Measurements from ENCODE around the gene CNTNAP2.
A peak's percentile ranks its signal among the peaks of the same experiment; 100 is the strongest.
"Not testable (repeated sequence)": the region's sequence is repeated elsewhere in the genome, so short reads cannot be mapped to it uniquely, and the experiment has no call there.

Gene CNTNAP2

DNA sequence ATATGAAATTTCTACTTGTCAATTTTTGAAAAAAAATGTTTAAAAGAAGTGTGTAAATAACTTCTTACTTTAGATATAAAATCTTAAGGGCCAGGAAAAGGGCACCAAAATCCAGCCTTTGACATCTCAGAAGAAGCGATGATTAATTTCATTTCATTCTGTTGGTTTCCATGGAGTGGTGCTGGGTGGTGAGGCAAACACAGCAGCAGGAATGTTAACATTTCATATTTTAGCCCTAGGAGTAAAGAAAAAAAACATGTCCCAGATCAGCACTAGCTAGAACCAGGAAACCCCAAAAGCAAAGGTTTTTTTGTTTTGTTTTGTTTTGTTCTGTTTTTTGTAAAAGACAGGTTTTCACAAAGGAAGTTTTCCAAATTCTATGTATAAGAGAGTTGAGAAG, 2175.2 kb downstream of the CNTNAP2 start:
- DNase-seq, result no peak

DNA sequence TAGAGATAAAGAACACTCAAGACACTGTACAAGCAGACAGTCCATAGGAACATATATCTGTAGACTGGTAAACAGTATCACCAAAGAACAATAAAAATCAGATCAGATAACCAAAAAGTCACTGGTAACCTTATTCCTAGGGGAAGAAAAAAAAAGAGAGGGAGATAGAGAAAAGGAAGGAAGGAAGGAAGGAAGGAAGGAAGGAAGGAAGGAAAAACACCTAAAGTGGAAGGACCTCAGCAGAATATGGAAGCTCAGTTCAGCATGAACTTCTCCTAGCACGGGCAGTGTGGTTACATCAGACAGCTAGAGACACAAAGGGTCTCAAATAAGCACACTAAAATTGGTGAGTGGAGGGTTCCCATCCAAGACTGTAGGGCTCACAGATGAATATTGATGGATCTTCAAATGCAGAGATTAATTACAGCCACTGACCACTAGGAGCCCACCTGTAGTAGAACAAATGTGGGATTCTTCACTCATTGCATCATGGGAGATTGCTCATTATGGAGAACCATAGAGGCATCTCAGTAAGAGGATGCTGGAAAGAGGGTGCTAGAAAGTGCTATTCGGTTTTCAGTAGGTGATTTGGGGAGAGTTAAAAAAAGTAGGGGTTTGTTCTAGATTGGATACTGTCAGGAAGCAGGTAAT, 2180.5 kb downstream of the CNTNAP2 start:
- no peak for DNase-seq

- DNase-seq, result not testable (repeated sequence)
Observed at GRCh38 chr7:148298768-148299167, 2182.2 kb downstream of the CNTNAP2 start.

DNA sequence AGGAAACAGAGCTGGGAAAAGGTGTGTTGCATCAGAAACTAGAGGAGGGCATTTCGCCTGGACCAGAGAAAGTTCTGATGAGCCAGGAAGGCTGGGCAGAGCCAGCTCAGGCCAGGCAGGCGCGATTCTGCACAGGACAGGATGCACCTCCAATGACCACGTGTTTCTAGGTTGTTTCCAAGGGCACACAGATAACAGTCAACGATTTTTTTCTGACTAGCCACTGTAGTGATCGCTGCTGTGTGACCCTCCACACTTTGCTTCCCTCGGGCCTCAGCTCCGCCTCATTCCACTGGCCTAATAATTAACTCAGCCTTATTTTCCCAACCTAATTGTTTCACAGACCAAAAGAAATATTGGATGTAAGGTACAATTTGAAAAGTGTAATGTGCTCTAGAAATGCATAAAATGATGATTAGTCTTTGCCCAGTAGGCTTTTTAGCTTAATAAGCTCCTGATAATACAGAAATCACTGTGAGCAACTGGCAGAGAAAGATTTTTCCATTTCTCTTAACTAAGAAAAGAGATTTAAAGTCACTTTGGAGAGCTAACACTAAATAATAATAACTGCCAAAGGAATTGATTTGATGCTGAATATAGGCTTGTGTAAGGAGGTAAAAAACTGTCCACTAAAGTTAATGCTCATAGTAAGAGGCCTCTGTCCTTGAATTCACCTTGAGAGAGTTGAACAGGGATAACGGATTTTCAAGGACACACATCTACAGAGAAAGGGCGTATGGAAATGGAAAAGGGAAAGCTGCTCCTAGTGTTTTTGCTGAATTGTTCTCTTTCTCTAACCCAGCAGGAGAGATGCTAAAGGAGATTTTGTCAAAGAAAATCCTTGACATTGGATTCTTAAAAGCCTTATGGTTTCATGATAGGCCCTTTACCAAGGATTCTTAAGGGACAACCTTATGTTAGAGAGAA, 2183.0 kb downstream of the CNTNAP2 start:
- no peak for DNase-seq

DNA sequence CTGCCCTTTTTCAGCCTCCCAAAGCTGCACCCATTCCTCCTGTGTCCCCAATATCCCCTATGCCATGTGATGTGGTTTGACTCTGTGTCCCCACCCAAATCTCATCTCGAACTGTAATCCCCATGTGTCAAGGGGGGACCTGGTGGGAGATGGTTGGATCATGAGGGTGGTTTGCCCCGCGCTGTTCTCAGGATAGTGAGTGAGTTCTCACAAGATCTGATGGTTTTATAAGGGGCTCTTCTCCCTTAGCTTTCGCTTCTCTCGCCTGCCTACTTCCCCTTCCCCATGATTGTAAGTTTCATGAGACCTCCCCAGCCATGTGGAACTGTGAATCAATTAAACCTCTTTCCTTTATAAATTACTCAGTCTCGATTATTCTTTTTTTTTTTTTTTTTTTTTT, 2185.8 kb downstream of the CNTNAP2 start:
- not testable (repeated sequence) for DNase-seq

DNA sequence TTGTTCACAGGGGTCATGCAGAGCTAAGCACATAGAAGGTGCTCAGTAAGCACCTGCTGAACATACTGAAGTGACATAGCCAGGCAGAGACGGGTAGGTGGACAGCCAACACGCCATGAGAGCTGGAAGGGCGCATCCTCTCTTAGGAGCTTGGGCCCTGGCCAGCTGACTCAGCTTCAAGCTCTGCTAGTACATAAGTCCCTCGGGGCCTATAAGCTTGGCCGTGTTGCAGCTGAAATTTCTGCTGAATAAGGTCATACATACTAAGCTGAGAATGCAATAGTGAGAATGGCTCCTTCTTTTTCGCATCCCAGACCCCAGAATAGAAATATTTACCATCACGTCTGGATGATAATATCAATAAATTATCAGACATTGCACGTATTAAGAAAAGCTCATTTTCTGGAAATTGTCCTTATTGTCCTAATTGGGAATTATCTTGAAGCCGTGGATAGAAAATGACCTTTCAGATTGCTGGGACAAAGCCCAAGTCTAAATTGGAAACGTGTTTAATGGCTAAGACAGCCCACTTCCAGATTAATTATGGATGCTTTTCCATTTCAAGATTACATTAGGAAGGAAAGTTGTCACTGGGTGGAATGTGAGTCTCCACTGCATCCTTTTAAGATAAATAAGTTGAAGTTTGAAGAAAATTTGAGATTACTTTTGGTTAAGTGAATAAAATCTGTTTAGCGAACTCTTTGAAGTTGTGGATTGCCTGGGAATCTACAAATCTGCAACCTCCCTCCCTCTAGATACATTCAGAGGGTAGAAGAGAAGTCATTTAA, 2186.9 kb downstream of the CNTNAP2 start:
- peak; percentile 93 for DNase-seq

GRCh38 chr7:148304083-148304335, 2187.4 kb downstream of the CNTNAP2 start:
- no peak for DNase-seq

GRCh38 chr7:148304456-148304855, 2187.9 kb downstream of the CNTNAP2 start:
- DNase-seq, result no peak

DNA sequence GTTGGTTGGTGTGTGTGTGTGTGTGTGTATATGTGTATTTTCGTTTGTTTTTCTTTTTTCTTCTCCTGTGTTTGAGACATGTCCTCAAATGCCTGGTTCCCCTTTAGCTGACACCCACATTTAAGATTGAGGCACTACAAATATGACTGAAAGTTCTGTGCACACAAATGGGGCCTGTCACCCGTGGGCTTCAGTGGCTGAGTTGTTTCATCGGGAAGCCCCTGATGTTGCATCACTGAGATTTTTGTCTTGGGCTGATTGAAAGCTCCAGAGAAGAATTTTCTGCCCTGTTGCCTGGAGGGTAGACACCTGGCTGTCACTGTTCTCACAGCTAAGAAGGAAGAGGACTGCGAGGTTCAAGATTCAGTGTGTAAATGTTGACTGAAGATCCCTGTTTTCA, 2190.2 kb downstream of the CNTNAP2 start:
- no peak for DNase-seq

GRCh38 chr7:148318102-148318811, 2201.7 kb downstream of the CNTNAP2 start:
- no peak for DNase-seq

GRCh38 chr7:148318838-148319237, 2202.2 kb downstream of the CNTNAP2 start:
- DNase-seq, result no peak

GRCh38 chr7:148319316-148319808, 2202.8 kb downstream of the CNTNAP2 start:
- no peak for DNase-seq

DNA sequence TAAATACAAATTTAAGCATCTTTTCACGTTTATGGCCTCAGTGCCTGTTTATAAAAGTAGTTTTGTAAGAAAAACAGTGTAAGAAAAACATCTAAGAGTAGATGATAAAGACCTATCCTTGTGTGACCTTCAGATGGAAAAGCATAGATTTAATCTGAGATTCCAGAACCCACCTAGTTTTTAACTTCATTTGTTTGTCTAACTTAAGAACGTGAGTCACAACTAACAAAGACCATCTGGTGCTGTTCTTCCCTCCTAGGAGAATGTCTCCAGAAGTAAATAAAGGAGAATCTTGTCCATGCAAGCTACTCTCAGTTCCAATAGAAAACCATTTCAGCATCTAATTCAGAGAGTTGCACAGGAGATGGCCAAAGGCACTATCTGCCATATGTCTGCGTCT, 2208.6 kb downstream of the CNTNAP2 start:
- DNase-seq, result no peak

DNA sequence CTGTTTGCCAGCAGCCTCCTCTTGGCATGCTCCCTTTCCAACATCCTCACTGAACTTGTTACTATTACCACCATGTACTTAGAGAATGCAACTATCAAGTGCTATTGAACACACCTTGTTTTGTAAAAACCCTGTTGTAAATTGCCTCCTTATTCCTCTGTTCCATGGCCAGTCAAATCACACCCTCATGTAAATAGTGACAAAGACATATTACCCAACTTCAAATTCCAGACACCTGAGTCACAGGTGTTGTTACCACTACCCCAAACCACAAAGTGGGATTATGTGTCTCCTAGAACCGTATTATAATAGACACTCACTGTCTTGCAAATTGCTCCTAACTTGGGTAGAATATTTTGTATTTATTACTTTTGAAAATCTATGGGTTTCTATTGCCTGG, 2210.8 kb downstream of the CNTNAP2 start:
- DNase-seq, result peak; percentile 25

GRCh38 chr7:148328906-148329305, 2212.3 kb downstream of the CNTNAP2 start:
- DNase-seq, result no peak

- DNase-seq, result no peak
Observed at GRCh38 chr7:148330124-148330818, 2213.7 kb downstream of the CNTNAP2 start.

- no peak for DNase-seq
Observed at GRCh38 chr7:148330822-148331221, 2214.2 kb downstream of the CNTNAP2 start.

- not testable (repeated sequence) for DNase-seq
Observed at GRCh38 chr7:148331456-148331855, 2214.9 kb downstream of the CNTNAP2 start.

- no peak for DNase-seq
Observed at GRCh38 chr7:148332191-148333186, 2215.9 kb downstream of the CNTNAP2 start.

DNA sequence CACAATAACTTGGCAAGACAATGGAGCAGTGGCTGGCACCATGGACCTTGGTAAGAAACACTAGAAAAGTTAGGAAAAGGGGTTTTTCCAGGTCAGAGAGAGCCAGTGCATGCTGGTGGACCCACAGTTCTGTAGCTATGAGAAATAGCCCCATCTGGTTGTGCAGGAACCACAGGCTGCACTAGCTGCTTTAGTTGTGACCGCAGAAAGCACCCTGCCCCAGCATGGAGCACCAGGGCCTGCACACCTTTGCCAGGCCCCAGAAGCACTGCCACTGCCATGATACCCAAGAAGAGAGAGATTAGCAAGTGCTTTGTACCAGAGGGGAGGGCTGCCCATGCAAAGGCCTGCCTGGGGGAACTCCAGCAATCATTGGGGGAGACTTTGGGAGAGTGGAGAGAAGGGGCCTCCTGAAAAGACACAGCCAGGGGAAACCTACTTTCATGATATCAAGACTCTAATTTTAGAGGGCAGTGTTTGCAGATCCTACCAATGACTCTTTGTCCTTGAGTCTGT, 2217.9 kb downstream of the CNTNAP2 start:
- no peak for DNase-seq

Measured in fibroblast of skin of scalp (primary cell).